SIG-M5 treated with dmso at 0.1 percent for 504 hours (cell line): ENCODE results near the gene ARL16.
A peak's percentile ranks its signal among the peaks of the same experiment; 100 is the strongest.

Experiments
- DNase-seq: peaks from one replicate; lab custom pipeline; 2025; ENCODE audit not compliant: unreplicated experiment; lab: John Stamatoyannopoulos, UW

ARL16 gene

GRCh38 chr17:81647640-81648012 lies 36.0 kb downstream of the ARL16 start:
- DNase-seq = no peak

- DNase-seq = no peak
Observed at GRCh38 chr17:81646869-81647600, 36.6 kb downstream of the ARL16 start.

GRCh38 chr17:81644976-81645952 lies 38.3 kb downstream of the ARL16 start:
- DNase-seq = peak; percentile 22

GRCh38 chr17:81644496-81644895 lies 39.1 kb downstream of the ARL16 start:
- no peak for DNase-seq

GRCh38 chr17:81641825-81642489 lies 41.6 kb downstream of the ARL16 start:
- DNase-seq = no peak

- no peak for DNase-seq
Observed at GRCh38 chr17:81640011-81640410, 43.6 kb downstream of the ARL16 start.

GRCh38 chr17:81638683-81639082 lies 44.9 kb downstream of the ARL16 start:
- DNase-seq = no peak

- DNase-seq = peak; percentile 83
Observed at GRCh38 chr17:81636505-81637288, 46.9 kb downstream of the ARL16 start, which contains the start of the genes NPLOC4 and TSPAN10. Gene NPLOC4 (minus strand): TSS chr17:81637112. CDS start chr17:81636930, 182 bp downstream. Gene TSPAN10 (plus strand): TSS chr17:81637196. CDS start chr17:81642413, 5,217 bp downstream.

- peak; percentile 31 for DNase-seq
Observed at GRCh38 chr17:81635973-81636504, 47.6 kb downstream of the ARL16 start.

- no peak for DNase-seq
Observed at GRCh38 chr17:81635431-81635830, 48.2 kb downstream of the ARL16 start.

GRCh38 chr17:81631482-81631881 lies 52.1 kb downstream of the ARL16 start:
- no peak for DNase-seq
